ENCODE data around the gene ZNF561.

DNA sequence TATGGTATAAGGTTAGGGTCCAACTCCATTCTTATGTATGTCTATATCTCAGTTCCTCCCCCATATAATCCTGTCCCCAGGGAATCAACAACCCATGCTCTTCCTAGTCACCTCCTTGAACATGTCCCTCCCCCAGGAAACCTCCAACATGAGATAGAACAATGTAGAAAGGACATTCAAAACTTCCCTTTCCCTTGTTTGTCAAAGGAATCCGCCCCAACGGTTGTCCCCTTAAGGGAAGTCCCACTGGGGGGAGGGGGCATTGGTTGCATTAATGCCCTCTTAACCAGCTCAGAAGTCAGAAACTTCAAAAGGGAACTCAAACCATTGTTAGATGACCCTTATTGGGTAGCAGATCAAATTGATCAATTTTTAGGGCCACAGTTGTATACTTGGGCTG, 6.8 kb upstream of the ZNF561 start:
- TF ChIP-seq, protein P1, sequence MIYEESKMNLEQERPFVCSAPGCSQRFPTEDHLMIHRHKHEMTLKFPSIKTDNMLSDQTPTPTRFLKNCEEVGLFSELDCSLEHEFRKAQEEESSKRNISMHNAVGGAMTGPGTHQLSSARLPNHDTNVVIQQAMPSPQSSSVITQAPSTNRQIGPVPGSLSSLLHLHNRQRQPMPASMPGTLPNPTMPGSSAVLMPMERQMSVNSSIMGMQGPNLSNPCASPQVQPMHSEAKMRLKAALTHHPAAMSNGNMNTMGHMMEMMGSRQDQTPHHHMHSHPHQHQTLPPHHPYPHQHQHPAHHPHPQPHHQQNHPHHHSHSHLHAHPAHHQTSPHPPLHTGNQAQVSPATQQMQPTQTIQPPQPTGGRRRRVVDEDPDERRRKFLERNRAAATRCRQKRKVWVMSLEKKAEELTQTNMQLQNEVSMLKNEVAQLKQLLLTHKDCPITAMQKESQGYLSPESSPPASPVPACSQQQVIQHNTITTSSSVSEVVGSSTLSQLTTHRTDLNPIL (CRISPR knock-in tag; IDR thresholded peaks at IDR 0.05; ENCODE audit: low read depth), result no peak
- no peak for TF ChIP-seq RARB (CRISPR knock-in tag; IDR thresholded peaks at IDR 0.05)
- no peak for TF ChIP-seq CSDC2 (CRISPR knock-in tag; IDR thresholded peaks at IDR 0.05)
- TF ChIP-seq, protein P2, sequence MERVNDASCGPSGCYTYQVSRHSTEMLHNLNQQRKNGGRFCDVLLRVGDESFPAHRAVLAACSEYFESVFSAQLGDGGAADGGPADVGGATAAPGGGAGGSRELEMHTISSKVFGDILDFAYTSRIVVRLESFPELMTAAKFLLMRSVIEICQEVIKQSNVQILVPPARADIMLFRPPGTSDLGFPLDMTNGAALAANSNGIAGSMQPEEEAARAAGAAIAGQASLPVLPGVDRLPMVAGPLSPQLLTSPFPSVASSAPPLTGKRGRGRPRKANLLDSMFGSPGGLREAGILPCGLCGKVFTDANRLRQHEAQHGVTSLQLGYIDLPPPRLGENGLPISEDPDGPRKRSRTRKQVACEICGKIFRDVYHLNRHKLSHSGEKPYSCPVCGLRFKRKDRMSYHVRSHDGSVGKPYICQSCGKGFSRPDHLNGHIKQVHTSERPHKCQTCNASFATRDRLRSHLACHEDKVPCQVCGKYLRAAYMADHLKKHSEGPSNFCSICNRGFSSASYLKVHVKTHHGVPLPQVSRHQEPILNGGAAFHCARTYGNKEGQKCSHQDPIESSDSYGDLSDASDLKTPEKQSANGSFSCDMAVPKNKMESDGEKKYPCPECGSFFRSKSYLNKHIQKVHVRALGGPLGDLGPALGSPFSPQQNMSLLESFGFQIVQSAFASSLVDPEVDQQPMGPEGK (CRISPR knock-in tag; IDR thresholded peaks at IDR 0.05; ENCODE audit: borderline replicate concordance), result no peak
- TF ChIP-seq GLIS3 (CRISPR knock-in tag; IDR thresholded peaks at IDR 0.05), result no peak
- no peak for TF ChIP-seq ZFP30 (CRISPR knock-in tag; IDR thresholded peaks at IDR 0.05)
- TF ChIP-seq ZNF565 (CRISPR knock-in tag; conservative IDR thresholded peaks at IDR 0.05; ENCODE audit: low read depth), result no peak
- TF ChIP-seq, protein P3, sequence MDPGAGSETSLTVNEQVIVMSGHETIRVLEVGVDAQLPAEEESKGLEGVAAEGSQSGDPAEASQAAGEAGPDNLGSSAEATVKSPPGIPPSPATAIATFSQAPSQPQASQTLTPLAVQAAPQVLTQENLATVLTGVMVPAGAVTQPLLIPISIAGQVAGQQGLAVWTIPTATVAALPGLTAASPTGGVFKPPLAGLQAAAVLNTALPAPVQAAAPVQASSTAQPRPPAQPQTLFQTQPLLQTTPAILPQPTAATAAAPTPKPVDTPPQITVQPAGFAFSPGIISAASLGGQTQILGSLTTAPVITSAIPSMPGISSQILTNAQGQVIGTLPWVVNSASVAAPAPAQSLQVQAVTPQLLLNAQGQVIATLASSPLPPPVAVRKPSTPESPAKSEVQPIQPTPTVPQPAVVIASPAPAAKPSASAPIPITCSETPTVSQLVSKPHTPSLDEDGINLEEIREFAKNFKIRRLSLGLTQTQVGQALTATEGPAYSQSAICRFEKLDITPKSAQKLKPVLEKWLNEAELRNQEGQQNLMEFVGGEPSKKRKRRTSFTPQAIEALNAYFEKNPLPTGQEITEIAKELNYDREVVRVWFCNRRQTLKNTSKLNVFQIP (CRISPR knock-in tag; IDR thresholded peaks at IDR 0.05; ENCODE audit: borderline replicate concordance, low read depth), result no peak
- no peak for TF ChIP-seq PPARA (CRISPR knock-in tag; IDR thresholded peaks at IDR 0.05; ENCODE audit: borderline replicate concordance)
- no peak for TF ChIP-seq ARNTL (CRISPR knock-in tag; IDR thresholded peaks at IDR 0.05; ENCODE audit: borderline replicate concordance, low read depth)
- TF ChIP-seq SNAI2 (CRISPR knock-in tag; IDR thresholded peaks at IDR 0.05), result no peak
